Activated T-cell treated with anti-CD3 and anti-CD28 coated beads for 1 hour (primary cell): ENCODE results near the gene EPPIN.

ENCODE experiments used
- DNase-seq: peaks from one replicate; pipeline ENCODE4 v3.0.0-alpha.2; 2020; ENCODE audit warnings: low read depth

Gene EPPIN

DNA sequence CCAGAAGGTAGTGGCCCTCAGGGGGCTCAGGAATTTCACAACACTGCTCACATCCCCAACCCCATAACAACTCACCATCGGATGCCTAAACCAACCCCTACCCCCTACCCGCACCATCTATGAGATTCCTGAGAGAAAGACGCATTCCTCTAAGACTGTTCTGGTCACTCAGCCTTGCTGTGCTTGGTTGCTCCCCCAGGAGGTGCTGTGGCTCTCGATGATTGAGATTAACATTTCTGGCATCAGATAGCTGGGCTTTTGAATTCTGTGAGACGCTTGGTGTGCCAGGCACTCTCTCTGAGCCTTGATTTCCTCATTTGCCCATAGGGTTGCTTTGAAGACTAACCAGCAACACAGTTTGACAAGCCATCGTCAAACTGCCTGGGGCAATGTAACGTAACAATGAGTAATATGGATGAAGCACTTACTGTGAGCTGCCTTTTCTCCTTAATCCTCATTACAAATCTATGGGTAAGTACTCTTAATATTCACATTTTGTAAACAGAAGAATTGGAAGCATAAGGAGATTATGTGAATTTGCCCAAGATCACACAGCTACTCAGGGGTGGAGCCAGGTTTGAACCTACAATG, 8.9 kb downstream of the EPPIN start:
- no peak for DNase-seq

DNA sequence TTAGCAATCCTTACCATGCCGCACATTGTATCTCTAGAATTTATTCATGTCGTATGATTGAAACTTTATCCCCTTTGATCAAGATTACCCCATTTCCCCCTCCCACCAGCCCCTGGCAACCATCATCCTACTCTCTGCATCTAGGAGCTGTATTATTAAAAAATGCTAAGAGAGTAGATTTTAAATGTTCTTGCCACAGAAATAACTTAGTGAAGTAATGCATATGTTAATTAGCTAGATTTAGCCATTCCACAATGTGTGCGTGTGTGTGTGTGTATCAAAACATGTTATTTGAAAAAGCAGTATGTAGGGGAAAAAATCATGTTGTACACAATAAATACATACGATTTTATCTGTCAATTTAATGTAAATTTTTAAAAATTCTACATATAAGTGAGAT, 19.9 kb downstream of the EPPIN start:
- no peak for DNase-seq

DNA sequence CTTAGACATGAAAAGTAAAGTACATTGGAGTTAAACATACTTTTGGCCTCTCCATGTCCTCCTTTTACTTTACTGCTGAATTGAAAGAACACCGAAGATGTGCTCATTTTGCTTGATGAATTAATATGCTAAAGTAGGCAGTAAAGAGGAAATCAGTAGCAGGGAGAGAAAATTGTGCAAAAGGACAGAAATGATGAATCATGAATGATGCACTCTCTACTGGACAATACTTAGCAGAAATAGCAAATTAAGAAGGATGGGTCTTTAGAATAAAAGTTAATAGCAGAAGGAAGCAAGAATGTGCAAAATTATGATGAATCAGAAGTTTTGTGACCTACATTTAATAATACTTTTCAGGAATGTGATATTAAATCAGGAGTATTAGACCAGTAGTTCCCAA, 23.4 kb downstream of the EPPIN start:
- no peak for DNase-seq

DNA sequence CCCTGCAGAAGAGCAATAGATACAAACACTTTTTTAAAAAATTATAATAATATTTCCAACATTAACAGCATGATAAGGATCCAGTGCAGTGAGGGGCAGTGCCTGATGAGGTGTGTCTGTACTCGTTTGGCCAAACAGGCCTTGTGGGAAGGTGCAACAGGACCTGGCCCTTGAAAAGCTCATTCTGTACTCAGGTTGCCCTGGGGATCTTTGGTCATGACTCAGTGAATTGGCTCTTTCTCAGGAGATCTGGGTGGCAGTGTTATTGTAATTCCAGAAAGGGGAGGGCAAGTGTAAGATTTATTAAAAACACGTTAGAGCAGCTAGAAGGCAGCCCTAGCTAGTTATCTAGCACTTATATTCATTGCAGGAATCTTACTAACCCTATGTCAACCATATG, 28.9 kb downstream of the EPPIN start:
- no peak for DNase-seq

DNA sequence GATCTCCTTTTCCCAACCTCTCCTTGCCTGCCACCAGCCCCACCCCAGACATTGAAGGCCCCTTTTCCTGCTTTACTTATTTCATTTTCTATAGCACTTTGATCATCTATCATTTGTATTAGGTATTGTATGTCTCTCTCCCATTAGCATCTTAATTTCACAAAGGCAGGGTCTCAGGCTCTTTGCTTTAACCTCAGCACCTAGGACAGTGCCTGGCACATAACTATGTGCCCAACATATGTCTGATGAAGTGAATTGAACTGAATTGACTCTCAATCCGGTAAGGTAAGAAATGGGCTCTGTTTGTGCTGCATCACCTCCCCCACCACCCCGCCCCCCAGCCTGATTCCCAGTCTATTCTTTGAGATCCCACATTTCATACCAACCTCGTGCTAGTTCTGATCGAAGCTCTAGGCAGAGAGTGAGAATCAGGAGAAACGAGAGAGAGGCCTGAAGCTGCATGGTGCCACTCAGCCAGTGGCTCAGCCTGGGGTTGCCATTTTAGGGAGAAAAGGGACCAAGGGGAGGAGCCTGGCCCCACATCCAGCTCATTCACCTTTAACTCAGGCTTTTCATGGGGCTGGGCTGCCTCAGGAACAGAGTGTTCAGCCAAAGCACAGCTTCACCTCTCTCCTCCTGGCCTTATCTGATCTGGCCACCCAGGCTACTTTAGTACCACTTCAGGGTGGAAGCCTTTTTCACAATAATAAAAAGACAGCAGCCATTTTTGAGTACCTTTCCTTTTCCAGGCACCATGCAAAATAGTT, 31.9 kb downstream of the EPPIN start, which contains the start of gene SPINT3:
TSS of gene SPINT3 (minus strand) at position 476 of the 767 bp plus-strand sequence. CDS start at position 462, 14 bp downstream.
- no peak for DNase-seq

DNA sequence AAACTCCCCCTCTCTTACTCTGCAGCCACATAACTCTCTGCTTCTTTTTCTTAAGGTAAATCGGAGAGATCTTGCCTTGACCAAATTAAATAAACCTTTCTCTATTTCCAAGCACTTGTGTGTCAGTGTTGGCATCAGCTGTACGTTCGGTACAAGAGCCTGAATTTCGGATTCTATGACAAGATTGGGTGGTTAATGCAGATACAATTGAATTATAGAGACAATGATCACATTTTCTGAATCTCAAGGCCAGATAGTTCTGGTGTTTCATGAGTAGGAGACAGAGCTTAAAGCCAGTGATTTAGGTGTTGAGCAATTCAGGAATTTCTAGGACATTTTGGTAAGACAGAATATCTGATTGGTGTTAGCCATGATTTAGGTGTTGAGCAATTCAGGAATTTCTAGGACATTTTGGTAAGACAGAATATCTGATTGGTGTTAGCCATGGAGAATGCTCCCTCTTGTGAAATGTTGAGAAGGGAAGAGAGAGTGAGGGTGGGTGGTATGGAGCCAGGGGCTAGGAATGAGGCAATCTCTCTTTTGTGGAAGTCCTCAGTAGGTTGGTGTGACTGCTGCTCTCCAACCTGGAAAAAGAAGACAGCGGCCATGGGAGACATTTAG, 36.8 kb downstream of the EPPIN start:
- DNase-seq: no peak

DNA sequence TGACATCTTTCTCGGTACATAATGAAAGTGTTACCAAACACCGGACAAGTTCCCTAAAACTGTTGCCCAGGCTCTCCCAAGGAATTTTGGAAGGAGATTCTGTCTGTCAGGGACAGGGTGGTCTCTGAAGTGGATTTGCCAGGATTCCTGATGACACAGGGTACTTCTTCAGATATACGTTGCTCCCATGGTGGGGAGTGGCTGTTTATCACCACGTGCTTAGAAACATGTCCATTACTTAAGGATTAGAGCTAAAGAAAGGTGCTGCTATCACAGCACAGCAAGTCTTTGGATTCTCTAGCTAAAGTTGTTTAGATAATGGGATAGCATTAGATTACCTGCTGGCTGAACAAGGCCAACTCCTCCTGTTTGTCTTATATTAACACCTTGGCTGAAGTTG, 38.1 kb downstream of the EPPIN start:
- no peak for DNase-seq

DNA sequence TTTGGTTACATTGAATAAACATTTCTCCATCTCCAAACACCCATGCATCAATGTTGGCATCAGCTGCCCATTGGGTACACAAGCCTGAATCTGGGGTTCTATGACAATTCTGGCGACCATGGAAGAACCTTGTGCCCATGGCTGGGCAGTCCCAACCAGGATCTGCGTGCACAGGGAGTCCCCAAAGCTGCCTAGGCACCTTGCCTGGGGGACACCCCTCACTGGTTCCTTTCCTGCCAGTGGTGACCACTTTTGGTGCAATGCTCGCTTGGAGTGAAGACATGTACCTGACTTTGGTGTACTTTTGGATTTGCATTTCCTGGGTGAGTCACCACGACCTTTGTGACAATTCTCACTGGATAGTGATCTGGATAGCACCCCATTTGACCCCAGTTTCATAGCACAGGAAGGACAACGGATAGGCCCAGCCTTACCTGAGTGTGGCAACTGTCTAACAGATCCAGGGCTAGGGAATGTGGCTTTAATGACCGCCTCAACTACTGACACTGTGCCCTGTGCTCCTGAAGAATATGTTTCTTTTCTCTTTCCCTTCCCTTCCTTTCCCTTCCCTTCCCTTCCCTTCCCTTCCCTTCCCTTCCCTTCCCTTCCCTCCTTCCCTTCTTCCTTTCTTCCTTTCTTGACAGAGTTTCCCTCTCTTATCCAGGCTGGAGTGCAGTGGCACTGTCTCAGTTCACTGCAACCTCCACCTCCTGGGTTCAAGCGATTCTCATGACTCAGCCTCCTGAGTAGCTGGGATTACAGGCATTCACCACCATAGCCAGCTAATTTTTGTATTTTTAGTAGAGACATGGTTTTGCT, 38.9 kb downstream of the EPPIN start:
- DNase-seq: no peak

DNA sequence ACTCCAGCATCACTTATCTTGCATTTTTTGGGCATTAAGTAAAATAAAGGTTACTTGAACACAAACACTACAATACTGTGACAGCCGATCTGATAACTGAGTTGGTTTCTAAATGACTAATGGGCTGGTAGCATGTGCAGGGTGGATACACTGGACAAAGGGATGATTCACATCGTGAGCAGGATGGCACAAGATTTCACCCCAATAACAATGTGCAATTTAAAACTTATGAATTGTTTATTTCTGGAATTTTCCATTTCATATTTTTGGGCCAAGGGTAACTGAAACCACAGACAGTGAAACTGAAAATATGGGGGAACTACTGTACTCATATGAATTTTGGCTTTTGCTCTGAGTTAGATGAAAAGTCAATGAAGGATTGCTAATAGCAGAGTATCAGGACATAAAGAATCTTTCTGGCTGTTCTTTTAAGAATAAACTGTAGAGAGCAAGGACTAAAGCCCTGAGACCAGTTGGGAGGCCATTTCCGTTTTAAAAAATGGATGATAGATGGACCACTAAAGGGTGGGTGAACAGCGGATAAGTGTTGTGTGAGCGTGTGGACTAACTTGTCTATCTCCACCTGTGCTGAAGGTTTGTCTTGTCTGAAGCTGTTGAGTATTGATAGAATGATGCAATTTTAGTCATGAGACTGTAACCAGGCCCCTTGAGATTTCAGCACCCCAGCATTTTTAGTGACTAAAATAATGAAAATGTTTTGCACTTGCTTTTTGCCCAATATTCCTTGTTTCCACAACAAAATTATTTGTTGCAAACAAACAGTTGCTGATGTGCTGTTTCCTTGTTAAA, 40.0 kb downstream of the EPPIN start:
- no peak for DNase-seq

DNA sequence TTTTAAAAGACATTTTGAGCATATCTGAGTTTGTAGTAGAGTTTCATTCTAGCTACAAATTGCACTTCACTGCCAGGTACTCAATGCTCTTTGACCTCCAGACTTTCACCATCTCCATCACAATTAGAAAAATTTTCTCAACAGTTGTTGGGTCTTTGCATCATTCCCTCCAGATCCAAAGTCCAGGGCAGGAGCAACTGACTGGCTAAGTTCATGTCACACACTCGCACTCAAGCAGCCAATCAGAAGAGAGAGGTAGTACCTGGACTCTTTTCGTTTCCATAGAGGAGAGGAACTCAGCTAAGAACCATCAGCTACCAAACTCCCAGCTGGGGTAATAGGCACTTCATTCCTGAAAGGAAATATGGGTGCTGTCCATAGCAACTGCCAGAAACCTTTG, 40.8 kb downstream of the EPPIN start:
- DNase-seq: no peak

DNA sequence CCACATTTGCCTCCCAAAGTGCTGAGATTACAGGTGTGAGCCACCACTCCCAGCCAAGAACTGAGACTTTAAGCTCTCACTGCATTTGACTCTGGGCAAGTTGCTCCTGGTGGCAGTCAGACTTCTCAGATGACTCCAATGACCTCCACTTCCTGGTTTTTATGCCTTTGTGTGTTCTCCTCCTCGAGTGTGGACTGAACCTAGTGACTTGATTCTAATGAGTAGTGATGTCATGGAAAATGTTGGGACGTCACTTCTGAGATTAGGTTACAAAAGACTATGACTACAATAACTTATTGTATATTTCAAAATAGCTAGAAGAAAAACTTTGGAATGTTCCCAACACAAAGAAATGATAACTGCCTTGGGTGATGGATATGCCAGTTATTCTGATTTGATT, 43.8 kb downstream of the EPPIN start:
- DNase-seq: no peak

DNA sequence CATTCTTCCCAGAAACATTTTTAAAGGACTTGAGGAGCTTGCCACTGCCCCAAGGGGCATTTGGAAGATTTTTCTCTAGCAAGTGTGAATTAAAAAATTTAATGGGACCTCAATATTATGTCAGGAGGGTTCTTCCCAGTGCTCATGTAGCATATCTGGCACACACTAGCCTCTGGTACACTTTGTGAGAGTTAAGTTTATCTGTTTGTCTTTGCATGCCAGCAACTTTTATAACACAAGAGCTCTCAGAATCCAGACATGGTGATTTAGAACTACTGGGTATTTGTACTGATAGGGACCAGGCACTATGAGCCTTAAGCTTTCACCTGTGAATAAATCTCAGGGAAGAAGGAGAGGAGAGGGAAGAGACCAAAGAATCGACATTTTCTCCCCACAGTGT, 44.6 kb downstream of the EPPIN start:
- DNase-seq: no peak

DNA sequence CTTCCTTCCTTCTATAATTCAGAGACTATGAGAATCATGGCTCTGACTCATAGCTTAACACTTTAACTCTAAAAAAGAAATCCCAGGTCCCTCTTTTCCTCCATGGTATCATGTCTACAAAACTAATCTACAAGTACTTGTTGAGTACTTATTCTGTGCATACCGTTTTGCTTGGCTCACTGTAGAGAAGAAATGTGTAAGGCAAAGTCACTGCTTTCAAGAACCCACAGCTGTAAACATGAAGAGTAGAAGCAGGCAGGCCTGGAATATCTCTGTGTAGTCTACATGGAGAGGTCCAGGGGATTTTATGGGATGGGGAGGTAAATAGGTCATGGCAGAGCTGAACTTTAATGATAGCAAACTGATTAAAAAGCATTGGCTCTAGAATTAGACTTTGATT, 45.6 kb downstream of the EPPIN start:
- no peak for DNase-seq

DNA sequence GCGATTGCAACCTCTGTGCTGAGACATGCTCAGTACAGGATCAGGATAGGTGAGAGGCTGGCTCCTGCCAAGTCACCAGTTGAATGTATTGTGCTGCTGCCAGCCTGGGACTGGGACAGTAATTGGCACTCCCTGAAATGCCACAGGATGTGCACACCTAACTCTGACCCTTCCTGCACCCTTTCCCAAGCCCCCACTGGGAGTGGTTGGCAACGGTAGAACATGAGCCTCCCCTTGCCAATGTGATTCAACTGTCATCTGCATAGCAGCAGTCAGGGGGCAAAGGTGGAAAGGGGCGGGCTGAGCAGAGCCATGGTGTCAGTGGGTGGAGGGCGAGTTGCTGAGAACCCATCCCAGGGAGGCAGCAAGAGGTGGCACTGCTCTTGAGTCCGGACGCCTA, 47.2 kb downstream of the EPPIN start:
- DNase-seq: no peak

DNA sequence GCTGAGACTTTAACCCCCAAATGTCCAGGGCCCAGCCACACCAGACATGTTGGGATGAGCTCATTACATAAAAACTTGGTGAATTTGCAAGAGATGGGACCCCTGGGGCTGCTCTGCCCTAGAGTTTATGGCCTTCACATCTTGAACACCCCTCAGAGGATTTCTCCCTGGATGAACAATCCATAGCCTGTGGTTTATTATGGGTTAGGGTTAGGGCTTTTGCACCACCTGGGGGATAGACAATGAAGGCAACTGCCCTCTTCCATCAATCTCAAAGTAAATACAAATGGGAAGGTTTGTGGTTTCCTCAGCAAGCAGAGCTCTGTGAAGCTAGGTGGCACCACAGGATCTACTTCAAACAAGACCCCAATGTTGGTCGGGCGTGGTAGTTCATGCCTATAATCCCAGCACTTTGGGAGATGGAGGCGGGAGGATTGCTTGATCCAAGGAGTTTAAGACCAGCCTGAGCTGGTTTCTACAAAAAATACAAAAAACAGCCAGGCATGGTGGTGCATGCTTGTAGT, 49.2 kb downstream of the EPPIN start:
- no peak for DNase-seq

DNA sequence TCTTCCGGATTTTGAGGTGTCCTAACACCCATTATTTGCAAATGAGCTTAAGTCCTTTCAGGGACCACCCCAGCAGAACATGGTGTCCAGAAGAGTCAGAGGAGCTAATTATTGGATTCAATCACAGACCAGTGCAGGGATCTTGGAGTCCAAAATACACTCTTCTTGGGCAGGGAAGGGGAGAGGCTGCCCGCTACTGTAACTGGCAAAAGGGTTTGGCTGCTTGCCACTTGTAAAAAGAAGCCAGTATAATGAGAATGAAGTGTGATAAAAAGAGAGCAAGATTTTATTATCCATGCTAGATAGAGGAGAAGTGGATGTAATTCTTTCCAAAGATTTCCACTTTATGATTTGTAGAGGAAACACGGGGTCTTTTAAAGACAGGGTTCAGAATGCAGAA, 51.0 kb downstream of the EPPIN start:
- DNase-seq: no peak

DNA sequence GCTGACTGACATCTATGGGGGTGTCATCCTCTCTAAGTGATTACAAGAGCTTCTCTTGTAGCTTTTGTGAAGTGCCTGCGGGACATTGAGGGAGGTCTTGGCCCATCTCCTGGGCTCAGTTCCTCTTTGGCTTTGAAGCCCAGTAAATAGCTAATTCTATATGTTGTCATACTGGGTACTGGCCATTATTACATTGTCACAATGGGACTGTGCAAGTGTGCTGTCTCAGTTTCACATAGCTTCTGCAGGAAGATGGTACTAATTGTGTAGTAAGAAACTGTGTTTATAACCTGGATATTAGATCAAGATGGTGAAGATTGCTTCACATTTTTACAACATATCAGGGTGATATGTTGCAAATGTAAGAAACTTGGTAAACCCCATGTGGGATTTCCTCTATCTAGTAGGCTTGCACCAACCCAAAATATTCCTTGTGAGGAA, 51.7 kb downstream of the EPPIN start:
- no peak for DNase-seq
